HG02610 (cell line): ENCODE results near the gene TMEM132A.
"Not testable (repeated sequence)": the region's sequence is repeated elsewhere in the genome, so short reads cannot be mapped to it uniquely, and the experiment has no call there.

ENCODE experiments used
- ATAC-seq: cut with Tn5 transposase; IDR thresholded peaks from one replicate; pipeline ENCODE4 v1.9.1; 2021; ENCODE audit warnings: mild to moderate bottlenecking, moderate library complexity; ENCODE audit not compliant: unreplicated experiment

Gene TMEM132A

GRCh38 chr11:60952742-60953170 is 28.5 kb downstream of the TMEM132A start:
- no peak for ATAC-seq

GRCh38 chr11:60953781-60954180 is 29.5 kb downstream of the TMEM132A start:
- no peak for ATAC-seq

GRCh38 chr11:60954421-60954820 is 30.2 kb downstream of the TMEM132A start:
- ATAC-seq = no peak

- ATAC-seq = no peak
These were observed 31.3 kb downstream of the TMEM132A start for GRCh38 chr11:60955571-60955970.

DNA sequence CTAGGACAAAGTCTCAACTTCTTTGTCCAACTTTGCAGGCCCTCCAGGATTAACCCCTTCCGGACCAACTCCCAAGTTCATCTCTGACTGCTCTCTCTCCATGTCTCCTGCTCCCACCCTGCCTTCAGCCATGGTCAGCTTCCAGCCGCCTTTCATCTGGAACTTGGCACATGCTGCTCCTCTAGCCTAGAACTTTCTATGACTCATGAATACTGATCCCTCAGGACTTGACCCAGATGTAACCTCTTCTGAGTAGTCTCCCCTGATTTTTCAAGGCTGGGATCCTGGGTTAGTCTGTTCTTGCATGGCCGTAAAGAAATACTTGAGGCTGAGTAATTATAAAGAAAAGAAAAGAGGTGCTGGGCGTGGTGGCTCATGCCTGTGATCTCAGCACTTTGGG is 32.9 kb downstream of the TMEM132A start:
- no peak for ATAC-seq

DNA sequence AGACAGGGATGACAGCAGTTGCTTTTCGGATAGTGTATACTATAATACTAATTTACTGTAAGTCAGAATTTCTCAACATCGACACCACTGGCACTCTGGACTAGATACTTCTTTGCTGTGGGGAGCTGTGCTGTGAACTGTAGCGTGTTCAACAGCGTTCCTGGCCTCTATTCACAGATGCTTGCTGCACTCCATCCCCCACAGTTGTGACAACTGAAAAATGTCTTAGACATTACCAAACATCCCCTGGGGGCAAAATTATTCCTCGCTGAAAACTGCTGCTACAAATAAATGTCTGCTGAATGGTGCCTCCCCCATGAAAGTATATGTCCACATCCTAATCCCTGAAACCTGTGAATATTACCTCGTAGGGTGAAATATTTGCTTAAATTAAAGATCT is 35.2 kb downstream of the TMEM132A start:
- no peak for ATAC-seq

DNA sequence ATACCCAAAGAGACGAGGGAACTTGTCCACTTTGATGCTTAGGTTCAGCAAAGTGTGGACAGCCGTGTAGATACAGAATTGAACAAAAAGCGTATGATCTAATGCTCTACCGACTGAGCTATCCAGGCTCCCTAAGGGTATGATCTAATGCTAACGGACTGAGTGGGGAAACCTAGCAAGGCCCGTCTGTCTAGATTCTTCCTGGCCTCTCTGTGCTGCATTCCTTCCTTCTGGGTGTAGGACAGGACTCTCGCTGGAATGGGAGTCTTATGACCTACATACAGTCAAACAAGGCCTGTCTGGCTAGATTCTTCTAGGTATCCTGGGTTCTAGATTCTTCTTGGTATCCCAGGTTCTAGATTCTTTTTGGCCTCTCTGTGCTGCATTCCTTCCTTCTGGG is 36.1 kb downstream of the TMEM132A start:
- ATAC-seq = no peak

DNA sequence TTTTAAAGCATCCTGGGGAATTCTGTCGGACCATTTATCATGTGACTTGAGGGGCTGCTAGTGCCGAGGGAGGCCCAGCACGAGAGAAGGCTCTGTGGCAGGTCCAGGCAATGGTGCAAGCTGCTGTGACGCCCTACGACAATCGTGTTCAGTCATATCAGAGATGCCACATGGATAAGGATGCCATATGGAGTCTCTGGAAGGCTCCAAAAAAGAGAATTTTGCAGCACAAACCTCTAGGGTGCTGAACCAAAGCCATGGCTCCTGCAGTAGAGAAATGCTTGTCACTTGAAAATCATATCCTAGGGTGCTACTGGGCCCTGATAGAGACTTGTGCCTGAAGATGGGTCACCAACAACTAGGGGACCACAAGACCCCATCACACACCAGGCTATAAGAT is 40.5 kb downstream of the TMEM132A start:
- ATAC-seq = no peak

DNA sequence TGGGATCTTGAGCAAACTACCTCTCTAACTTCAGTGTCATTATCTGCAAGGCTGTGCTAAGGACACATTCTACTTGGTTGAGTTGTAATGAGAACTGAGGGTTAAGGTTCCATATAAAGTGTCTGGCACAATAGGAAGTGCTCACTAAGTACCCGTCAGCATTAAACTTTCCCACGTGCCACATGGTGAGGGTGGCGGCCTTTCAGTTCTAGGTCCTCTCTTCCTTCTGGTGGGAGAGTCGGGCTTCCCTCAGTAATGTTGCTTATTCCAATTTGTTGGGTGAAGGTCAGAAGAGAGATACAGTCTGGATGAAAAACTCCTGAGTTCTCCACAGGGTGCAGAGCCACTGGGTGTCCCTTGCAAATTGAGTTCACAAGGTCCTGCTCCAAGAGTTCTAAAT is 42.6 kb downstream of the TMEM132A start:
- no peak for ATAC-seq

GRCh38 chr11:60968223-60968622 is 44.0 kb downstream of the TMEM132A start:
- ATAC-seq = no peak

- ATAC-seq = peak; percentile 53
These were observed 46.1 kb downstream of the TMEM132A start for GRCh38 chr11:60970369-60970774.

- ATAC-seq = no peak
These were observed 46.6 kb downstream of the TMEM132A start for GRCh38 chr11:60970890-60971289.

DNA sequence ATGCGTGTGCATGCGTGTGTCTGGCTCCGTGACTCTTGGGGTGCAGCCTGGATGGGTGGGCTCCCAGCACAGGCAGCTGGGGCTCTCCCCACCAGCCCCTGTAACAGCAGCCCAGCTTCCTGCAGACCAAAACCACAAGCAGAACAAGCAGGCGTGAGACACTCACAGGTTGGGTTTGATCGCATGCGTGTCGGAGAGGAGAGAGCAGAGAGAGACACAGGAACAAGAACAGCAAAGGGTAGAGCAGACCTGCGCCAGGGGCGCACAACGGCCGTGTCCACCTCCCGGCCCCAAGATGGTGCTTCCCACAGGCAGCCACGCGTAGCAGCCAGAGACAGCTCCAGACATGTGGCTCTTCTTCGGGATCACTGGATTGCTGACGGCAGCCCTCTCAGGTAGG is 47.3 kb downstream of the TMEM132A start, which contains the start of gene CD6:
Gene CD6 (plus strand): TSS at position 161 of the 400 bp plus-strand sequence. CDS start 186 bp downstream, at position 347.
- ATAC-seq = no peak

DNA sequence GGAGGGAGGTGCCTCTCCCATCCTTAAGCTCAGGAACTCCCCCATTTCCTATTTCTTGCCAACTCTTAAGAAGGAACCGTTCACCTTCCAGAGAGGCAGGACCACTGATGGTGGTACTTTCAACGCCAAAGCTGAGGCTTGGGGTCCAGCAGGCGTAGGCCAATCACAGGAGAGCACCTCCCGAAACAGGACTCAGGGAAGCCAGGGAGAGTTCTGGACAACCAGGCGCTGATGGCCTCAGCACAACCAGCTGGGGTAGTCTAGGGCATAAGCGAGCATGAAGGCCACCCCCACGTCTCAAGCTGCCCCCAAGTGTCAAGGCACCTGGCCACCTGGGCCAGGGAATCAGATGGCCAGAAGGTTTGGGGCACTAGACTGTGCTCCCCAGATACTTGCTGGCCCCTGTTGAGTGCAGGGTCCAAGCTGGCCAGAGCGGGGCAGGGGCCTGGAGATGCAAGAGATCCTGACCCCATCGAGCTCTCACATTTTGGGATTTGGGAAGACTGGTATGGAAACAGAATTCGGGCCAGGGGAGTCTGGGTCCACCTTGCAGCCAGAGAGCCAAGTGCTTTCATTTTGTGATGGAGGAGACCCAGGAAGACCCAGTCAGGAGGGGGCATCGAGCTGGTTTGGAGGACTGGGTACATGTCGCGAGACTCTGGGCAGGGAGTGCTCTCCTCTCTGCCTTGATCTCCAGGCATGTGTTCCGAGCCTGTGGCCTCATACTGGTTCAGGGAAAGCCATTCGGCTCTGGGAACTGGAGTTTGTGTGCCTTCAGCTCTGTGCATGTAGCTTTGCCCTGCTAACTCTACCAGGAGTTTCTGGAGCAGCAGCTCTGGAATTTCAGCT is 48.1 kb downstream of the TMEM132A start:
- no peak for ATAC-seq

DNA sequence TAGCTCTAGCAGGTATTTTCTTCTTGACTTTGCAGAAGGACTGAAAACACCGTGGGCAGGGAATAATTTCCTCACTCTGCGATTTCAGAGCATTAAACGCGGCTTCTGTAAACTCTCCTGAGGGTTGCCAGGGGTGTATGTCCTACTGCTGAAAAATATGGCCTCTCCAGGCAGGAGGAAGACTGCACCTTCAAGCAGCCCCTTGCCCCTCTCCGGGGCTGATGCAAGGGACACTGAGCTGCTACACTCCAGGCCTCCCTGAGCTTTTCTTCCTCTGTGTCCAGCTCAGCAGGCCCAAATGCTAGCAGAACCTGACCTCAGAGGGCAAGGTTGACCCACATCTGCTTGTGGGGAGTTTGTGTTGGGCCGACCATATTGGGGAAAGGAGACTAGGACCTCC is 49.4 kb downstream of the TMEM132A start:
- ATAC-seq = no peak

DNA sequence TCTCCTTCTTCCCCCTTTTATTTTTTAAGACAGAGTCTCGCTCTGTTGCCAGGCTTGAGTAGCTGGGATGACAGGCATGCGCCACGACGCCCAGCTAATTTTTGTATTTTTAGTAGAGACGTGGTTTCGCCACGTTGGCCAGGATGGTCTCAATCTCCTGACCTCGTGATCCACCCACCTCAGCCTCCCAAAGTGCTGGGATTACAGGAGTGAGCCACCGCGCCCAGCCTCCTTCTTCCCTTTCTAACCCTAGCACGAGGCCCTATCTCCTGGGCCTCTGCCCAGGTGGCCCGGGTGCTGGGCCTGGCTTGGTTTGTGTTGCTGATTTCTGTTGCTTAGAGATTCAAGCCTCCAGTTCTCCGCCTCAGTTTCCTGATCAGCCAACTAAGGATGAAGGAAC is 50.1 kb downstream of the TMEM132A start:
- not testable (repeated sequence) for ATAC-seq

GRCh38 chr11:60974726-60975125 is 50.5 kb downstream of the TMEM132A start:
- ATAC-seq = no peak

- ATAC-seq = no peak
These were observed 53.0 kb downstream of the TMEM132A start for GRCh38 chr11:60977224-60977623.

- no peak for ATAC-seq
These were observed 53.6 kb downstream of the TMEM132A start for GRCh38 chr11:60977836-60978235.

- ATAC-seq = no peak
These were observed 54.5 kb downstream of the TMEM132A start for GRCh38 chr11:60978546-60979380.

DNA sequence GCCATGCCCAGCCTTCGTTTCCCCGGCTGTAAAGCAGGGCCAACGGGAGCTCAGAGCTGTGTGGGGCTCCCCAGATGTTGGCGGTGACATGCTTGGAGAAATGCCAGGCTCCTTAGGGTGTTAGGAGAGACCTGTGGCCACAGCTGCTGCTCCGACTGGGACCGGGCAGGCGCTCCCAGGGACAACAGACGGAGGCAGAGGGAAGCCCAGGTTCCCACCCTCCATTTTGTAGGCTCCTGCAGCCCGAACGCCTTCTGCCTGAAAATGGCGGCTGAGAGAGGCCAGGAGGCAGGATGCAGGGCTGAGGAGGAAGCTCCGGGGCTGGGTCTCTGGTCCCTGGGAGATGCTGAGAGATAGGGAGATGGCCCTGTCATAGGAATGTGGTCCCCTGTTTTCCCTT is 57.3 kb downstream of the TMEM132A start:
- ATAC-seq = no peak

DNA sequence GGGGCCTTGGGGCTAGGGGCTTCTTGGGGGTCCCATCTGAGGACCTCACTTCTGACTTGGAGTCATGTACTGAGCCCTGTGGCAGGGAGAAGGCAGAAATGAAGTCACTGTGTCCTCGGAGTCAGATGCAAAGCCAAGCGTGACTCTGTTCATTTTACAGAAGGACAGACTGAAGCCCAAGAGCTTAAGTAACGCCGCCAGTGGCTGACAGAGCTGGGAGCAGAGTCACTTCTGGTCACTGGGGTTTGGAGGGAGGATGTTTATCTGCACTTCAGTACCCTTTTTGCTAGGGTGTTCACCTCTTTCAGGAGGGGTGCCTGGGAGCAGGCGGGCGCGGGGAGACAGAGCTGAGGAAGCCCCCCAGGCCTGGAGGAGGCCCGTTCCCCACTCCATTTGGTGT is 57.9 kb downstream of the TMEM132A start:
- ATAC-seq = no peak
